ENCODE data around the gene DIP2C. TPM values are rescaled to one million over a fixed set of nuclear protein-coding genes. Genes with fewer than 3 reads are reported as not detected.

The DIP2C gene
- total RNA-seq, 4 donors from 2014 or later, result 10.5 to 40.5 (median 19.5) TPM

DNA sequence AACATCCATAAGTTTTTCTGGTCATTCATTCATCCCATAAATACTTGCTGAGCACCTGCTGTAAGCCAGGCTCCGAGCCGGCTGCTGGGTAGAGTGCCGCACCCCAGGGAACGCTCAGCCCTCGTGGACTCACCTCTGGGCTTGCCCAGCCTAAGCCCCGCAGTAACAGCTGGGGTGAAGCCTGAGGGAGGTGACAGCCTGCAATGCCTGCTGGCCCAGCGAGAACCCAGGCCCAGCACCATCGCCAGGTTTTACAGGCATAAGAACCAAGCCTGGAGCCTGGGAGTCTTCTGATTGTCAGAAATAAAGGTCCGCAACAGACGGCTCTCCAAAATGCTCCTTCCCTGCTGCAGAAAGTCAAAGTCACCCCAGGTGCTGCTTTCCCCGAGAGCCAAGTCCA is 348.8 kb downstream of the DIP2C start:
- no peaks in the 10 kb centered on the region for H3K4me1 ChIP-seq
- no peak overlapping the region for H3K4me3 ChIP-seq
- no peak for DNase-seq
- H3K27ac ChIP-seq, result no peak overlapping the region
- intact Hi-C loops (cut with DNase I; ENCODE audit: low total_unique reads), result no loop called here
- no peaks in the 10 kb centered on the region for H3K9me3 ChIP-seq
- H3K36me3 ChIP-seq, result no peaks in the 10 kb centered on the region
- no peak for TF ChIP-seq POLR2A (IDR thresholded peaks at IDR 0.05)
- TF ChIP-seq, protein P1, sequence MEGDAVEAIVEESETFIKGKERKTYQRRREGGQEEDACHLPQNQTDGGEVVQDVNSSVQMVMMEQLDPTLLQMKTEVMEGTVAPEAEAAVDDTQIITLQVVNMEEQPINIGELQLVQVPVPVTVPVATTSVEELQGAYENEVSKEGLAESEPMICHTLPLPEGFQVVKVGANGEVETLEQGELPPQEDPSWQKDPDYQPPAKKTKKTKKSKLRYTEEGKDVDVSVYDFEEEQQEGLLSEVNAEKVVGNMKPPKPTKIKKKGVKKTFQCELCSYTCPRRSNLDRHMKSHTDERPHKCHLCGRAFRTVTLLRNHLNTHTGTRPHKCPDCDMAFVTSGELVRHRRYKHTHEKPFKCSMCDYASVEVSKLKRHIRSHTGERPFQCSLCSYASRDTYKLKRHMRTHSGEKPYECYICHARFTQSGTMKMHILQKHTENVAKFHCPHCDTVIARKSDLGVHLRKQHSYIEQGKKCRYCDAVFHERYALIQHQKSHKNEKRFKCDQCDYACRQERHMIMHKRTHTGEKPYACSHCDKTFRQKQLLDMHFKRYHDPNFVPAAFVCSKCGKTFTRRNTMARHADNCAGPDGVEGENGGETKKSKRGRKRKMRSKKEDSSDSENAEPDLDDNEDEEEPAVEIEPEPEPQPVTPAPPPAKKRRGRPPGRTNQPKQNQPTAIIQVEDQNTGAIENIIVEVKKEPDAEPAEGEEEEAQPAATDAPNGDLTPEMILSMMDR (IDR thresholded peaks at IDR 0.05), result no peak
- no peaks in the 10 kb centered on the region for H3K27me3 ChIP-seq

DNA sequence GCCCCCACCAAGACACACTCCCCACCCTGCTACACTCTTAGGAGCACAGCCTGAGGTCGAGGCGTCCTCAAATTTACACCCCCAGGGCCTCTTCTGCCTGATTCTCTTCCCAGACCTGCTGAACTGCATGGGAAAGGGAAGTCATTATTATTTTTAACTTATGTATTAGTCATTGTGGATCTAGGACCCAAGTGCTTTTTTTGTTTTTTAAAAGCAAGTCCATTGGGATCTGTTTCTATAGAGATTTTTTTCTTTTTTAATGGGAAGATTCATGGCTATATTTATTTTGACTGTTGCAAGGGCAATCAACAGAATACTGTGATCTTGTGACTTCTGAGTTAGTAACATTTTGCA is 350.5 kb downstream of the DIP2C start:
- Histone ChIP-seq H3K27ac (no peak overlapping the region), H3K36me3 (no peaks in the 10 kb centered on the region), H3K27me3 (no peaks in the 10 kb centered on the region), H3K9me3 (no peaks in the 10 kb centered on the region), H3K4me3 (no peak overlapping the region), H3K4me1 (no peaks in the 10 kb centered on the region)
- TF ChIP-seq POLR2A (IDR thresholded peaks at IDR 0.05), result no peak
- TF ChIP-seq, protein P1 (IDR thresholded peaks at IDR 0.05), result no peak
- no peak for DNase-seq
- intact Hi-C loops (cut with DNase I; ENCODE audit: low total_unique reads), result no loop called here

DNA sequence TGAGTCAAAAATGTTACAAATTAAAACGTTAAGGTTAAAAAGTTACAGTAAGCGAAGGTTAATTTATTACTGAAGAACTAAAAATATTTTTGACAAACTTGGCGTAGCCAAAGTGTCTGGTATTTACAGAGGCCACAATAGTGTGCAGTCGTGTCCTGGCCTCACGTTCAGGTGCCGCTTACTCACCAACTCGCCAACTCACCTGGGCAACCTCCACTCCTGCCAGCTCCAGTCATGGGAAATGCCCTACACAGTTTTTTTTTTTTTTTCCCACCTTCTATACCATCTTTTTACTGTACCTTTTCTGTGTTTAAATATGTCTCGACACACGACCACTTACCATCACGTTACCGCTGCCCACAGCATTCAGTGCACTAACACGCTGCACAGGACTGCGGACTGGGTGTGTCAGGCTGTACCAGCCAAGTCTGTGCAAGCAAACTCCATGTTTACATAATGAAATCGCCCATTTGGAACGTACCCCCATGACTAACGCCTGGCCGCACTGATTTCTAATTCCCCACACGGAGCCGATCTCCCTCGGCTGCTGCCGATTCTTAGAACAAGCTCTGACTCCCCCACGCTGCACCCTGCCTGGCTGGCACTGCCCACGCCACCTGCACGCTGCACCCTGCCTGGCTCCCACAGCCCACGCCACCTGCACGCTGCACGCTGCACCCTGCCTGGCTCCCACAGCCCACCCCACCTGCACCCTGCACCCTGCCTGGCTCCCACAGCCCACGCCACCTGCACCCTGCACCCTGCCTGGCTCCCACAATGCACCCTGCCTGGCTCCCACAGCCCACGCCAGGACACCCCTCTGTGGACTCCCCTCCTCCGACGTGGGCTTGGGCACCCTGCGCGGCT is 351.1 kb downstream of the DIP2C start:
- no peak for DNase-seq
- Histone ChIP-seq H3K9me3 (no peaks in the 10 kb centered on the region), H3K4me3 (no peak overlapping the region), H3K4me1 (no peaks in the 10 kb centered on the region), H3K36me3 (no peaks in the 10 kb centered on the region), H3K27me3 (no peaks in the 10 kb centered on the region), H3K27ac (no peak overlapping the region)
- no peak for TF ChIP-seq POLR2A (IDR thresholded peaks at IDR 0.05)
- TF ChIP-seq, protein P1 (IDR thresholded peaks at IDR 0.05), result no peak
- intact Hi-C loops (cut with DNase I; ENCODE audit: low total_unique reads), result no loop called here

DNA sequence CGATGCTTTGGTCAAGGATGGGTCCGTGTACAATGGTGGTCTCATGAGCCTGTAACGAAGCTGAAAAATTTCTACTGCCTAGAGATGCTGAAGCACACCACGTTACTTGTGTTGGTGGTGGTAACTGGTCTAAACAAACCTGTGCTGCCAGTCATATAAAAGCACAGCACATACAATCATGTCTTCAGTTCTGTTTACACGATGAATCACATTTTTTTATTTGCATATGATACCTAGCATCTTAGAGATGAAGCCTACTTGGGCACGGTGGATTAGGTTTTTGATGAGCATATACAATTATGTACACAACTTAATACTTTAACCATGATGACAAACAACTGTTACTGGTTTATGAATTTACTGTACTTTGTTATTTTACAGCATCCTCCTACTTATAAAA is 353.2 kb downstream of the DIP2C start:
- Histone ChIP-seq H3K36me3 (no peaks in the 10 kb centered on the region), H3K27me3 (no peaks in the 10 kb centered on the region), H3K4me3 (no peak overlapping the region), H3K4me1 (no peaks in the 10 kb centered on the region), H3K9me3 (no peaks in the 10 kb centered on the region), H3K27ac (no peak overlapping the region)
- DNase-seq, result no peak
- TF ChIP-seq, protein P1 (IDR thresholded peaks at IDR 0.05), result no peak
- no peak for TF ChIP-seq POLR2A (IDR thresholded peaks at IDR 0.05)
- intact Hi-C loops (cut with DNase I; ENCODE audit: low total_unique reads), result no loop called here

DNA sequence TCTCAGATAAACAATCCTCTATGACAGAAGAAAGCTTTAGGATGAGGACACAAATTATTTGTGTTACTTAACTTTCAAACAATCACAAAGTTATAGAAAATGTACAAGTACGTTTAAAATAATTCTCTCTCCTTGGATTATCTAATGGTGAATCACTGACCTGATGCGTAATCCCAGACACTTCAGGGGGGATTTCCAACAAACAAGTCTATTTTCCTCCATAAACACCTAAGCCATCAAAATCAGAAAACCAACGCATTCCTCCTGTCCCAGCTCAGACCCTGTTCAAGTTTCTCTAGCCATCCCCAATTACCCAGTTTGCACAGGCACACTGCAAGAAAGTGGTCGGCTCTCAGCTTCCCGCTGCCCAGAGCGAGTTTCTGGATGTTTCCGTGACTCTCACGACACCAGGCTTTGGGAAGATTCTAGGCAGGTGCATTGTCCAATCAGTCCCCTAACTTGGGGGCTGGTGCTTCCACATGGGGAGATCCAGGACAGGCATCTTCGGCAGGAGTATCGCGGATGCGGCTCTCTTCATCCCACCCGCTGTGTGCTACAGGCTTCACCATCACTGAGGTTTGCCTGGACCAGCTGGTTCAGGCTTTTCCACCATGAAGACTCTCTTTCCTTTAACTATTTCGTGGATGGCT is 354.2 kb downstream of the DIP2C start:
- no peaks in the 10 kb centered on the region for H3K36me3 ChIP-seq
- no peak overlapping the region for H3K4me3 ChIP-seq
- no peaks in the 10 kb centered on the region for H3K4me1 ChIP-seq
- H3K27me3 ChIP-seq, result no peaks in the 10 kb centered on the region
- intact Hi-C loops (cut with DNase I; ENCODE audit: low total_unique reads), result no loop called here
- H3K9me3 ChIP-seq, result no peaks in the 10 kb centered on the region
- no peak overlapping the region for H3K27ac ChIP-seq
- no peak for TF ChIP-seq POLR2A (IDR thresholded peaks at IDR 0.05)
- TF ChIP-seq, protein P1 (IDR thresholded peaks at IDR 0.05), result no peak
- no peak for DNase-seq
